22Rv1 (cell line): ENCODE data around the gene C16orf86.

Experiments
- H3K27ac ChIP-seq: fragments of 450-650 bp; 2 replicates; pipeline ENCODE4 v1.5.1; 2017
- ZFX ChIP-seq: fragments of 450-650 bp; IDR thresholded peaks from 2 replicates; pipeline ENCODE4 v1.6.1; 2017; ENCODE audit warnings: antibody characterized with exemption, borderline replicate concordance
- TF ChIP-seq, protein P1 (sequence below): fragments of 450-650 bp; IDR thresholded peaks from 2 replicates; pipeline ENCODE4 v1.5.1; 2017; ENCODE audit warnings: mild to moderate bottlenecking

Gene C16orf86

DNA sequence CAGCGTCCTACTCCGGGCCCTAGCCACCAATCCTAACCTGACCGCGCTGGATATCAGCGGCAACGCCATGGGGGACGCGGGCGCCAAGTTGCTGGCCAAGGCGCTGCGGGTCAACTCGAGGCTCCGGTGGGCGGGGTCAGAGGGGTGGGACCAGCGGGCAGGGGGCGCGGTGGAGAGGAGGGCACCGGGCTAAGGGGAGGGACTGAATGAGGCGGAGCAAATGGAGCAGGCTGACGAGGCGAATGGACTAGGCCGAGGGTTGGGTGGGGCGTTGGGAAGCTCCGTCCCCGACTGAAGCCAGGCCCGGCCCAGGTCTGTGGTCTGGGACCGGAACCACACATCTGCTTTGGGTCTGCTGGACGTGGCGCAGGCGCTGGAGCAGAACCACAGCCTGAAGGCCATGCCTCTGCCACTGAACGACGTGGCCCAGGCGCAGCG, 17.1 kb upstream of the C16orf86 start:
- H3K27ac ChIP-seq: no peak overlapping the region
- TF ChIP-seq ZFX: no peak
- TF ChIP-seq, protein P1, sequence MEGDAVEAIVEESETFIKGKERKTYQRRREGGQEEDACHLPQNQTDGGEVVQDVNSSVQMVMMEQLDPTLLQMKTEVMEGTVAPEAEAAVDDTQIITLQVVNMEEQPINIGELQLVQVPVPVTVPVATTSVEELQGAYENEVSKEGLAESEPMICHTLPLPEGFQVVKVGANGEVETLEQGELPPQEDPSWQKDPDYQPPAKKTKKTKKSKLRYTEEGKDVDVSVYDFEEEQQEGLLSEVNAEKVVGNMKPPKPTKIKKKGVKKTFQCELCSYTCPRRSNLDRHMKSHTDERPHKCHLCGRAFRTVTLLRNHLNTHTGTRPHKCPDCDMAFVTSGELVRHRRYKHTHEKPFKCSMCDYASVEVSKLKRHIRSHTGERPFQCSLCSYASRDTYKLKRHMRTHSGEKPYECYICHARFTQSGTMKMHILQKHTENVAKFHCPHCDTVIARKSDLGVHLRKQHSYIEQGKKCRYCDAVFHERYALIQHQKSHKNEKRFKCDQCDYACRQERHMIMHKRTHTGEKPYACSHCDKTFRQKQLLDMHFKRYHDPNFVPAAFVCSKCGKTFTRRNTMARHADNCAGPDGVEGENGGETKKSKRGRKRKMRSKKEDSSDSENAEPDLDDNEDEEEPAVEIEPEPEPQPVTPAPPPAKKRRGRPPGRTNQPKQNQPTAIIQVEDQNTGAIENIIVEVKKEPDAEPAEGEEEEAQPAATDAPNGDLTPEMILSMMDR: no peak

DNA sequence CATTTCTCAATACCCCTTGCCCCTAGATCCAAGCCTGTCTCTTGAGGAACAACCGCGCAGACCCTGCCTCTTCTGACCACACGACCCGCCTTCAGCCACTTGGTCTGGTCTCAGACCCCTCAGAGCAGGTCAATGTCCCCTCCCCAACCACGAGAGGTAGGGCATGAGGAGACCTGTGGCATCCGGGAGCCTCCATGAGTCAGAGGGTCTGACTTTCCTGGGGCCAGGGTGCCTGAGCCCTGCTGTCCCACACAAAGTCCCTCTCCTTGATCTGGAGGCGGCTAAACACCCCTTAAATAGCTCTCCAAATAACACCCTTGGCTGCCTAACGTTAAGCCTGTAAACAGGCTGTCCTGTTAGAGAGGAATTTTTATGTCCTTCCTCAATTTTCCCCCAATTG, 16.6 kb upstream of the C16orf86 start:
- no peak overlapping the region for H3K27ac ChIP-seq
- TF ChIP-seq ZFX: no peak
- TF ChIP-seq, protein P1: no peak

DNA sequence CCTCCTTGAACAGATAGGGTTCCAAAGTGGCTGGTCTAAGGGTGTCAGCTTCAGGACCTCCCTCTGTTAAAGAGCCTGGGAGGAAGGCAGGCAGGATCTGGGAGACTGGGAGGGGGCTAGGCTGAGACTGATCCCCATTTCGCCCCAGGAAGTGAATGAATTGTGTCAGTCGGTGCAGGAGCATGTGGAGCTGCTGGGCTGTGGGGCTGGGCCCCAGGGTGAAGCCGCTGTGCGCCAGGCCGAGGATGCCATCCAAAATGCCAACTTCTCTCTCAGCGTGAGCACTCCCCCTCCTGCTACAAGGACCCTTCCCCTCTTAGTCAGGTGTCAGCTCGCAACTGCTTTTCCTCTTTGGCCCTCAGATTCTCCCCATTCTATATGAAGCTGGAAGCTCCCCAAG, 15.6 kb upstream of the C16orf86 start:
- no peak overlapping the region for H3K27ac ChIP-seq
- TF ChIP-seq ZFX: no peak
- TF ChIP-seq, protein P1: no peak

DNA sequence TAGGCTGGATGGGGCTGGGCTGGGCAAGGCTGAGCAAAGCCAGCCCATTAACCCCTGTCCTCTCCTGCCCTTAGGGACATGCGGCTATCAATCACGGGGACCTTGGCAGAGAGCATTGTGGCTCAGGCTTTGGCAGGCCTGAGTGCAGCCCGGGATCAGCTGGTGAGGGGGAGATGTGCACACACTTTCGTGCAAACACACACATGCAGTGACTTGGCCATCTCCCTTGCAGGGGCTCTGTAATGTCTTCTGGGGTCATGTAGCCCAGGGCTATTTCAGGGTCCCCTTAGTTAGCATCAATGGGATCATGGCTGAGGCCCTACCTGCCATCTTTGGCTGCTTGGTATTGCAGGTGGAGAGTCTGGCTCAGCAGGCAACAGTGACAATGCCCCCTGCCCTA, 14.8 kb upstream of the C16orf86 start:
- H3K27ac ChIP-seq: no peak overlapping the region
- TF ChIP-seq, protein P1: no peak
- TF ChIP-seq ZFX: no peak

DNA sequence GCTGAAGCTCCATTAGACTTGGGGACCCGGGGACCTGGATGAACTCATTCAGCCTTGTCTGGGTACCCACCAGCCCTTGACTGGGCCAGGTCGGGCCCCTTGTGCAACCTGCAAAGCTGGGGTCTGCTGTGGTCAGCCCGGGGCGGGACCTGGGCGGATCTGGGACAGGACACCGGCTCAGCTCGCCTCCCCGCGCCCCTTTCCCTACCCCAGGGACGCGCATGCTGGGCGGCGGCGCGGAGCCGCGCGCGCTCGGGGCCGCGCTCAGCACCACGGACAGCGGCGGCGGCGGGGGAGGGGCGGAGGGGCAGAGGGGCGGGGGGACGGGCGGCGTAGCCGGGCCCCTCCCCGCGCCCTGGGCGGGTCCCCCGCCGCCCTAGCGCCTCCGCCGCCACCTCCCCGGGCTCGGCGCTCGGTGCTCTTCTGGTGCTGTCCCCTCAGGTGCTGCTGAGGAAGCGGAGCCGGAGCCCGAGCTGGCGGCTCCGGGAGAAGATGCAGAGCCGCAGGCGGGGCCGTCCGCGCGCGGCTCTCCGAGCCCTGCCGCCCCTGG, 14.0 kb upstream of the C16orf86 start:
- TF ChIP-seq ZFX: no peak
- TF ChIP-seq, protein P1: no peak
- peak overlapping the region; percentile 48 for H3K27ac ChIP-seq

DNA sequence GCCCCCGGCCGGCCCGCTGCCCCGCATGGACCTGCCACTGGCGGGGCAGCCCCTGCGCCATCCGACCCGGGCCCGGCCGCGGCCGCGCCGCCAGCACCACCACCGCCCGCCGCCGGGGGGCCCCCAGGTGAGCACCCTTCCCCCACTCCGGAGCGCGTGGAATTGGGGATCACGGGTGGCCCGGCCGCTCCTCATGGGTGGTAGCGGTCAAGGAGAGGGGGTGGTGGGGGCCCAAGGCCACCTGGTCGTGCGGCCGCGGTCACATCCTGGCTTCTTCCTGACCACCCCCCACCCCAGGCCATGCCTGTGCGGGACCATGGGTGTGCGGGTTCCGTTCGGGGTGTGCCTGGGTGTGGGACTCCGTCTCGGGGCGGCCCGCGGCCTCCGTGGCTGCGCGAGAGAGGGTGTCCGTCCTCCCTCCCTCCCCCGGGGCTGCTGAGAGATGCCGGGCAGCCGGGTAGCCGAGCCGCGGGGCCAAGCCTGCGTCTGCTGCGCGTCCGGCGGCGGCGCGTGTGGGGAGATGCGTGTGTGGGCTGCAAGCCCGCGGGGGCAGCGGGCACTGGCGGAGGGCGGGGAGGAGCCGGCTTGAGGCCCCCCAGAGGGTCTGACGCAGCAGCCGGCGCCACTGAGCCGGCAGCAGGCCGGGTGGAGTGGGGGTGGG, 13.4 kb upstream of the C16orf86 start:
- H3K27ac ChIP-seq: peak overlapping the region; percentile 48
- TF ChIP-seq, protein P1: peak; percentile 57
- no peak for TF ChIP-seq ZFX

DNA sequence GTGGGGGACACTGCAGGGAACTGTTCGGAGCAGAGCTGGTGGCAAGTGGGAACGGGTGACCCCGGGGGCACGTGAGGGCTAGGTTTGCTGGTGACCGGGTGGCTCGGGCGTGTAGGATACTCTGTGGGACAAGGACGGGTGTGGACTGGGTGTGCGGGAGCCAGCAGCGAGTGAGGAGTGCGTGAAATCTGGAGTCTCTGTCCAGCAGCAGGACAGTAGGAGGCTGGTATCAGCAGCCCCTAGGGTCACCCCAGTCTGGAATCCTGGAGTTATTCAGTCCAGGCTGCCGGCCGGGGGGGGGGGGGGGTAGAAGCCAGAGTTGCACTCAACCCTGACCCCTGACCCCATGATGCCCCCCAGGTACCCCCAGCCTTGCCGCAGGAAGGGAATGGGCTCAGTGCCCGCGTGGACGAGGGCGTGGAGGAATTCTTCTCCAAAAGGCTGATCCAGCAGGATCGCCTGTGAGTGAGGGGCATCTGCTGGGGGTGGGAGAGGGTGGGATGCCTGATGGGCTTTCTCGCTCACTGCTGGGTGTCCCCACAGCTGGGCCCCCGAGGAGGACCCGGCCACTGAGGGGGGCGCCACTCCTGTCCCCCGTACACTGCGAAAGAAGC, 12.7 kb upstream of the C16orf86 start:
- TF ChIP-seq ZFX: no peak
- TF ChIP-seq, protein P1: no peak
- H3K27ac ChIP-seq: peak overlapping the region; percentile 48; the same call in 1 of the 2 replicates
